WERI-Rb-1 (cell line): ENCODE results near the gene FXYD5.
A peak's percentile ranks its signal among the peaks of the same experiment; 100 is the strongest.

Source experiments
- DNase-seq: peaks from one replicate; pipeline ENCODE4 v3.0.0-alpha.2; 2020
- H3K27ac ChIP-seq: fragments of 250-450 bp; sonication (Bioruptor Pico); 2 replicates; pipeline ENCODE4 v1.5.1; 2020; ENCODE audit warnings: mild to moderate bottlenecking, moderate library complexity
- H3K27me3 ChIP-seq: fragments of 250-450 bp; sonication (Bioruptor Pico); 2 replicates; pipeline ENCODE4 v1.5.1; 2021; ENCODE audit warnings: mild to moderate bottlenecking, low read depth, moderate library complexity; ENCODE audit not compliant: insufficient read depth, severe bottlenecking
- H3K36me3 ChIP-seq: fragments of 250-450 bp; sonication (Bioruptor Pico); 2 replicates; pipeline ENCODE4 v1.5.1; 2020; ENCODE audit warnings: mild to moderate bottlenecking, moderate library complexity
- H3K4me3 ChIP-seq: 2 replicates; pipeline ENCODE4 v1.5.1; 2011; ENCODE audit warnings: low read depth, mild to moderate bottlenecking, control low read depth, low read length
- H3K9me3 ChIP-seq: fragments of 250-450 bp; sonication (Bioruptor Pico); 2 replicates; pipeline ENCODE4 v1.5.1; 2021; ENCODE audit warnings: mild to moderate bottlenecking, moderate library complexity; ENCODE audit not compliant: severe bottlenecking
- CTCF ChIP-seq: IDR thresholded peaks from 2 replicates; pipeline ENCODE4 v1.5.1; 2011; ENCODE audit warnings: low read depth, mild to moderate bottlenecking, control low read depth, inconsistent platforms, low read length

Gene FXYD5, protein sequence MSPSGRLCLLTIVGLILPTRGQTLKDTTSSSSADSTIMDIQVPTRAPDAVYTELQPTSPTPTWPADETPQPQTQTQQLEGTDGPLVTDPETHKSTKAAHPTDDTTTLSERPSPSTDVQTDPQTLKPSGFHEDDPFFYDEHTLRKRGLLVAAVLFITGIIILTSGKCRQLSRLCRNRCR

DNA sequence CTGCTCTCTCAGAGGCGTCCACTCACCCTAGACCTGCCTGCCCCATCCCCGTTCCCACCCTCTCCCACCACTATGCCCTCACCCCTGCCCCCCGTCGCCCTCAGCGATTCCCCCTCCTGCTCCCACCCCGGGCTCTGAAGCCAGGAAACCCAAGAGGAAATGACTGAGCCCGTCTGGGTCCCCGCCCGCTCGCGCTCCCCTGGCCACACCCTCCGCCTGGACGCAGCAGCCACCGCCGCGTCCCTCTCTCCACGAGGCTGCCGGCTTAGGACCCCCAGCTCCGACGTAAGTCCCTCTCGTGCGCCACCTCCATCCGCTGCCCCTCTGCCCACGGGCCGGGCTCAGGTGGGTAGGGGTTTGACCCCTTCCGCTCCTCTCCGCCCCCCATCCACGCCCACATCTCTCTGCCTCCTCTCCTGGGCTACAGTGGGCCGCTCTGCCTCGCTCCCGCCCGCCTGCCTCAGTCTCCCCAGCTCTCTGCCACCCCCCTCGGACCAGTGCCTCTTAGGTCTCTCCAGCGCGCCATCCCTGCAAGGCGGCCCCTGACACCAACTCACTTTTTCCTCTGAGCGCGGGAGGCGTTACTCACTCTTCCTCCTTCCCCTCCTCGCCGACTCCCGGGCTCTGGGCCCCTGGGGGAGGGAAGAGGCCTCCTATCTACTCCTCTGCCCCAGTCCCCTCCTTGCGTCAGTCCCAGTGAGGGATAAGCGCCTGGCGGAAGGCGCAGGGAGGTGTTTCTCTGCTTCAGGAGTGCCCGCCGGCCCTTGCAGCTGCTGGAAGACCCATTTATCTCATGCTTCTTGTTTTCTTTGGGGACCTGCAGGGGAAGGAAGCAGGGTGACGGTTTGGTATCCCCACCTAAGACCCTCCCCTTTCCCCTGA, at the start of gene FXYD5:
TSS of gene FXYD5 (plus strand) at position 211 of the 882 bp plus-strand sequence. CDS start 816 bp downstream, outside the sequence.
- no peak for TF ChIP-seq CTCF
- DNase-seq, result peak; percentile 69

DNA sequence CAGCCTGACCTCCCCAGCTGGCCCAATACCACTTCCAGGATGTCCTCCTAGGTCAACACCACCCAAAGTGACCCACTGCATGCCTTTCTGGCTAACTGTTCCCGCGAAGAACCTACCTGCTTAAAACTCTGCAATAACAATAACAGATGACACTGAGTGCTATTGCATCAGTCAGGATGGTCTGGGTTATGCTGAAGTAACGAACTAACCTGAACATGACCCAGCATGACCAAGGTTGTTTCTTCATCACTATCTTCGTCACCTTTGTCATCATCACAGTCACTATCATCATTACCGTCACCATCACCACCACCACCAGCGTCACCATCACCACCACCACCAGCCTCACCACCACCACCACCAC, 49.5 kb upstream of the FXYD5 start:
- TF ChIP-seq CTCF, result no peak
- Histone ChIP-seq H3K27me3 (no peaks in the 10 kb centered on the region), H3K36me3 (no peaks in the 10 kb centered on the region)

More for the DNA sequence above, at the start of gene FXYD5:
- Histone ChIP-seq H3K36me3 (peaks cover 17% of the 10 kb centered on the region), H3K9me3 (no peaks in the 10 kb centered on the region), H3K27ac (peak within 1 kb of the TSS; percentile 29; the same call in 1 of the 2 replicates), H3K27me3 (no peaks in the 10 kb centered on the region), H3K4me3 (peak within 1 kb of the TSS; percentile 80)

DNA sequence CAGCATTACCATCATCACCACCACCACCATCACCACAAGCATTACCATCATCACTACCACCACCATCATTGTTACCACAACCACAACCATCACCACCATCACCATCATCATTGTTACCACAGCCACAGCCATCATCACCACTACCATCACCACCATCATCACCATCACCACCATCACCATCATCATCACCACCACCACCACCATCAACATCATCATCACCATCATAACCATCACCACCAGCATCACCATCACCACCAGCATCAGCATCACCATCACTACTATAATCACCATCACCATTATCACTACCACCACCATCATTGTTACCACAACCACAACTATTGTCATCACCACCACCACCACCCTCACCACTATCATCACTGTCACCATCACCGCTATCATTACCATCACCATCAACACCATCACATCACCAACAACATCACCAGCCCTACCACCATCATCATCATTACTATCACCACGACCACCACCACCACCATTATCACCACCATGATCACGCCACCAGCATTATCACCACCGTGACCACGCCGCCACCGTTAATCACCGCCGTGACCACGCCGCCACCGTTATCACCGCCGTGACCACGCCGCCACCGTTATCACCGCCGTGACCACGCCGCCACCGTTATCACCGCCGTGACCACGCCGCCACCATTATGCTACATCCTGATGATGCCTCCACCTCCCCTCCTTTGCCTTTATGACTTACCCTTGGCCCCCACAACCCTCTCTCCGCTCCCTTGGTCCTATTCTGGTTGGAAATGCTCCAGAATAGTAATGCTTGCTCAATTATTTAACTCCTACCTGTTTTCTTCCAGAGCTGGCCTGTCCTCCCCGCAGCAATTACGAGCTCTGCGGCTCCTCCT, 48.9 kb upstream of the FXYD5 start:
- Histone ChIP-seq H3K4me3 (no peak overlapping the region), H3K27ac (no peak overlapping the region), H3K36me3 (no peaks in the 10 kb centered on the region), H3K27me3 (no peaks in the 10 kb centered on the region), H3K9me3 (peaks cover 4% of the 10 kb centered on the region)
- TF ChIP-seq CTCF, result no peak
- no peak for DNase-seq

More for the DNA sequence above, 49.5 kb upstream of the FXYD5 start:
- Histone ChIP-seq H3K9me3 (peaks cover 4% of the 10 kb centered on the region), H3K4me3 (no peak overlapping the region), H3K27ac (no peak overlapping the region)
- DNase-seq, result no peak

DNA sequence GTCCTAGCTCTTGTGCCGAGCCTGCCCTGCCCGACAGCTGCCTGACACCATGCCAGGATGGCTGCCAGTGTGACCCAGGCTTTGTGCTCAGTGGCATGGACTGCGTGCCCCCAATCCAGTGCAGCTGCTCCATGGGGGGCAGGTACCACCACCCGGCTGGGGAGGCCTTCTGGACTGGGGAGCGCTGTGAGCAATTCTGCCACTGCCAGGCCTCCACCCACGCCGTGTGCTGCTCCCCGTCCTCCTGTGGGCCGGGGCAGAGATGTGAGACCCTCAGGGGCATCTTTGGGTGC, 48.3 kb upstream of the FXYD5 start:
- no peak overlapping the region for H3K27ac ChIP-seq
- no peak for TF ChIP-seq CTCF
- H3K9me3 ChIP-seq, result peaks cover 4% of the 10 kb centered on the region
- no peaks in the 10 kb centered on the region for H3K36me3 ChIP-seq
- no peak overlapping the region for H3K4me3 ChIP-seq
- no peak for DNase-seq
- no peaks in the 10 kb centered on the region for H3K27me3 ChIP-seq

- Histone ChIP-seq H3K9me3 (peaks cover 4% of the 10 kb centered on the region), H3K27me3 (no peaks in the 10 kb centered on the region), H3K27ac (no peak overlapping the region), H3K36me3 (no peaks in the 10 kb centered on the region), H3K4me3 (no peak overlapping the region)
- no peak for TF ChIP-seq CTCF
- DNase-seq, result no peak
Observed at GRCh38 chr19:35106898-35107541, 47.5 kb upstream of the FXYD5 start.
